HCEC 1CT (cell line): Measurements from ENCODE around the gene SERPINB7.
"Not testable (repeated sequence)": the region's sequence is repeated elsewhere in the genome, so short reads cannot be mapped to it uniquely, and the experiment has no call there.

ENCODE experiments used
- DNase-seq: peaks from one replicate; pipeline ENCODE4 v3.0.0-alpha.2; 2017

SERPINB7 gene, protein sequence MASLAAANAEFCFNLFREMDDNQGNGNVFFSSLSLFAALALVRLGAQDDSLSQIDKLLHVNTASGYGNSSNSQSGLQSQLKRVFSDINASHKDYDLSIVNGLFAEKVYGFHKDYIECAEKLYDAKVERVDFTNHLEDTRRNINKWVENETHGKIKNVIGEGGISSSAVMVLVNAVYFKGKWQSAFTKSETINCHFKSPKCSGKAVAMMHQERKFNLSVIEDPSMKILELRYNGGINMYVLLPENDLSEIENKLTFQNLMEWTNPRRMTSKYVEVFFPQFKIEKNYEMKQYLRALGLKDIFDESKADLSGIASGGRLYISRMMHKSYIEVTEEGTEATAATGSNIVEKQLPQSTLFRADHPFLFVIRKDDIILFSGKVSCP

DNA sequence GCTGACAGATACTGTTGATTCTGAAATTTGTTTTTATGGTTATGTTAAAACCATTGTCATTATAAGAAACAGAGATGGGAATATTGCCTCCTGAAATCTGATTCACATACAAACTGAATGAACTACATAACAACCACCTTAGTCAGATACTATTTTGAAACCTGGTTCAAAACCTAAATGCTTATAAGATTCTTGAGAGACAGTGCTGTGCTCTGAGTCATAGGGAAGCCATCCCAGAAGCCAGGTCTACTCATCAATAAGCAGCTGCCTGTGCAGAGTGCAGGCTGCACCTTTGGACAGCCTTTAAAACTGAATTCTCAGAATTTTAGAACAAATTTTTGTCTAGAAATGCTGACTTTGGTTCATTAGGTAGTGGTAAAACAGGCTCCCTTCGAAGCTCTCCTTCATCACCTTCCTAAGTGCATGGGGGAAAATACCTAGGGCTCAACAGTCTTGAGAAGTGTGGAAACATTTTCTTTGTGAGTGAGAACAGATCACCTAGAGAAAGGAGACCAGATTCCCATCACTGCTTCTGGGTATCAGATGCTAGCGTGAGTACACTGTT, at the start of gene SERPINB7:
Gene SERPINB7 (plus strand): TSS at position 253 of the 565 bp plus-strand sequence. CDS start 6,955 bp downstream, outside the sequence.
- peak; percentile 99 for DNase-seq

DNA sequence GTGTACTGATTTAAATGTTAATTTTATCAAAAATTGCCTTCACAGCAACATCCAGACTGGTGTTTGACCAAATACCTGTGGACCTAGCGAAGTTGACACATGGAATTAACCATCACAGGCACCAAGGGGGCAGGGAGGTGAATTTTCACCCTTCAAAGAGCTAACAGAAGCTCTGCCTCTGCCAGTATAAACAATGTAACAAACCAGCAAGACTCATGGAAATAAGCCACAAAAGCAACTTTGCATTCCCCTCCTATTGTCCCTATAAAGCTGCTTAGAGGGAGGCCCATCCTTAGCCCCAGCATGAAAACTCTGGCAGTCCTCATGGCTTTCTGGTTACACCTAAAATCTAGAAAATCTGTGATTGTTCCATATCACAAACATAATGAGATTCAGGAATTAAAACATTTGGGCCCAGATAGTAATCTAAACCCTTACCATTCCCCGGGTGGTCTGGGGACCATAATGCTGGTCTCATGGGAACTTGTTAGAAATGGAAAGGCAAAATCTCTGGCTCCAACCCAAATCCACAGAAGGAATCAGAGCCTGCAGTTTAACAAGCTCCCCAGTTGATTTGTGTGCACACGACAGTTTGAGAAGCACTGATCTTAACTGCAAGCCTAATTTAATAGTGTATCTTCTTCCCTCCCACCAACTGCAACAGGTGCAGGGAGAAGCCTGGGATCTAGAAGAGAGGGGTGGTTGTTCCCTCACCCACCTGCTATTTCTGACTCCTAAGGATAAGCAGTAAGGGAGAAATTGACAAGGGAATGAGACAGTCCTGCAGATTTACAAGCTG, 49.3 kb upstream of the SERPINB7 start:
- DNase-seq, result no peak

DNA sequence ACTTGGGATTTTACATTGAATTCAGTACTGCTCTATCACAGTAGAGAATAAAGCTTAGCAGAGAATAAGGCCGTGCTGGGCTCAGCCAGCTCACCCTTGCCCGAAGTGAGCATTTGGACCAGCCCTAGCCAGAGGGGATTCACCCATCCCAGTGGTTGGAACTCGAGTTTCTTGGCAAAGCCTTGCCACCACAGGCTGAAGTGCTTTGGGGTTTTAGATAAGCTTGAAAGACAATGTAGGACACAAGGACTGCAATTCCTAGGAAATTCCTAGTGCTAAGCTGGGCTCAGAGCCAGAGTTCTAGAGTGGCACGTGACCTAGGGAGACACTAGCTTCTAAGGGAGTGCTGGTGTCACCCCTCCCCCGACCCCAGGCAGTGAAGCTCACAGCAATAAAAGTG, 44.4 kb upstream of the SERPINB7 start:
- no peak for DNase-seq

DNA sequence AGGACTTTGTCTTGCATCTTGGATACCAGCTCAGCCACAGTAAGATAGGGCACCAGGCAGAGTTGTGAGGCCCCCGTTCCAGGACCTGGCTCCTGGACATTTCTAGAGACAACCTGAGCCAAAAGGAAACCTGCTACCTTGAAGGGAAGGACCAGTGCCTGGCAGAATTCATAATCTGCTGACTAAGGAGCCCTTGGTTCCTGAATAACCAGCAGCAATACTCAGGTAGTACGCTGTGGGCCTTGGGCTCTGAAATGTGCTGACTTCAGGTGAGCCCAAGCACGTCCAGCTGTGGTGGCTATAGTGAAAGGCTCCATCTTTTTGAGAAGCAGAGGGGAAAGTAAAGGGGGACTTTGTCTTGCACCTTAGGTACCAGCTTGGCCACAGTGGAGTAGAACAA, 44.0 kb upstream of the SERPINB7 start:
- DNase-seq, result no peak

DNA sequence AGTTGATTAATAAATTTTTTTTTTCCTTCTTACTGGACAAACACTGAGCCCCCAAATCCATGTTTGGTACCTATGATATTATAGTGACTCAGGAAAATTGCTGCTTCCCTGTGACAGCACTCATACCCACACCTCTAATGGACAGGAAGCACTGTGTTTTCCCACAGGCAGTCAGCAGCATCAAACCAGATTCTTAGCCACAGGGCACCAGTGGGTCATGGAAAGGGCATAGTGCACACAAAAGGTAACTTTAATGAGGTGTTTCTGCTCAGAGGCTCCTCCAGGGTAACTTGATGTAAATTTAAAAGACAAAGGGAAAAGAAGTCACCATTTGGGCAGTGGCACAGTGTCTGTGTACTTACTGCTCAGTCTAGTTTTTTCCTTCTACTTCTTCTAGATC, 38.3 kb upstream of the SERPINB7 start:
- no peak for DNase-seq

DNA sequence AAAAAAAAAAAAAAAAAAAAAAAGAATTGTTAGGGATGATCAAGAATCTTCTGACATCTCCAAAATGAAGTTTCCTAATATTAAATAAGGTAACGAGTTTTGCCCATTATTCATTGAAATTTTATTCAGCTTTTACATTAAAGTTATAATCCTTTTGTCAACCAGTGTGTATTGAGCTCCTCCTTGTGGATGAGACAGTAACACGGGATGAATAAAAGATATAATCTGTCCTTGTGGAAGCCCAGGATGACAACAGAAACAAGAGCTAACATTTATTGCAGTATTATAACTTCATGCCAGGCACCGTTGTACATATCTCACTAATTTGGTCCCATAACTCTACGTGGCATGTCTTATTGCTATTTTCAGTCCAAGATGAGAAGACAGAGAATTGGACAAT, 33.4 kb upstream of the SERPINB7 start:
- peak; percentile 64 for DNase-seq

DNA sequence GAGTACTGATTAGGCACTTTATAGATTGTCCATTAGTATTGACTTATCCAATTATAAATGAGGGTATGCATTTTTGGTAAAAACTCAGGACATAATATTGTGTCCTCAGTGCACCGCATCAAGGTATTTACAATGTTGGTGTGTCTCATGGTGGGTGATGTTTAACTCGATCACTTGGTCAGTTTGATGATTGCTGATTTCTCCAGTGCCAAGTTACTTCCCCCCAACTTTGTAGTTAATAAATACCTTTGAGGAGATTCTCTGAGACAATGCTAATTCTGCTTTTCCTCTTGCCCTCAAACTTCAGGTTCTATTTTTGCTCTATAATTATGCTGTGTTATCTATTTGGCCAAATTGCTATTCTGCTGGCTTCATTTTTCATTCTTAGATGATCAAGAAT, 28.2 kb upstream of the SERPINB7 start:
- DNase-seq, result no peak

DNA sequence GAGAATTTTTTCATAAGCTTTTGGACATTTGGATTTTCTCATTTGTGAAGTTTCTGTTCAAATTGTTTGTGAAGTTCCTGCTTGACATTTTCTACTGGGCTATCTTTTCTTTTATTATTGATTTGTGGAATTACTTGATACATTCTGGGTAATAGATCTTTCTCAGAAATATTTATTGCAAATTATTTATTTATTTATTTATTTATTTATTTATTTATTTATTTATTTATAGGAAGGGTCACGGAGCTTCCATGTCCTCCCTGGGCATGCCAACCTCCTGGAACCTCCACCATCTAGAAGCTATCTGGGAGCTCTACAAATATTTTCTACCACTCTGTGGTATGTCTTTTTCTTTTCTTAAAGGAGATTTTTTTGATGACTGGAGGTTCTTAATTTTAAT, 25.7 kb upstream of the SERPINB7 start:
- no peak for DNase-seq

DNA sequence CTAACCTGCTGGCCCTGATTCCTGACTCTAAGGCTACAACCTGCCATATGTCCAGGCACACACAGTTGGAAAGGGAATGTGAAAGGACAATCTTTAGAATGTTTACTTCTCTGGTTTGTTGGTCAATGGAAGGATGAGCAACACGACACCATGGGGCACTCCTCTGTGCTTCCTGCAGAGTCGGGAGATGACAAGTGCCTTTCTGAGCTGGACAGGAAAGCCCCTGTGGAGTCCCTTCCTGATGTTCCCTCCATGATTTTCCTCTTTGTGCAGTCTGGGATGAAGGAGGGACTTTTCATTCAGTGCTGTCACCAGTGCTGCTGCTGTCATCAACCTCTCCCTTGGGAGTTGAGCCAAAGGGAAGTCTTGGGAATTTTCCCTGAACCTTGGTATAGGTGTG, 22.6 kb upstream of the SERPINB7 start:
- DNase-seq, result no peak

DNA sequence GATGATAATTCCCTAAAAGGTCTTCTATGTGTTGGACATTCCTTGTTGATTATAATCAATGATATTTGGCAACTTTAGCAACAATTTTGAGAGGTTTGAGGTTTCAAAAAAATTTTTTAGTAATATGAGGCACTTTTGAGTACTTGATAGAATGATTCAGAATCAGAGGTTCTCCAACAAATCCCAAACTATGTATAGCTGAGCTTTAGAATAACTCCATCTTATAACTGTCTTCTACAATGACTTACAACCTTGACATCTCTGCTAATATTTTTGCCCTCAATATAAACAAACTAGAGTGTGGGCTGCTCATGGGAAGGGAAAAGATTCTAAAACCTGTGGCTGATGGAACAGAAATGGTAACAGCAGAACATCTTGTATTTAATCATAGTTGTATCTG, 21.5 kb upstream of the SERPINB7 start:
- DNase-seq, result peak; percentile 39

DNA sequence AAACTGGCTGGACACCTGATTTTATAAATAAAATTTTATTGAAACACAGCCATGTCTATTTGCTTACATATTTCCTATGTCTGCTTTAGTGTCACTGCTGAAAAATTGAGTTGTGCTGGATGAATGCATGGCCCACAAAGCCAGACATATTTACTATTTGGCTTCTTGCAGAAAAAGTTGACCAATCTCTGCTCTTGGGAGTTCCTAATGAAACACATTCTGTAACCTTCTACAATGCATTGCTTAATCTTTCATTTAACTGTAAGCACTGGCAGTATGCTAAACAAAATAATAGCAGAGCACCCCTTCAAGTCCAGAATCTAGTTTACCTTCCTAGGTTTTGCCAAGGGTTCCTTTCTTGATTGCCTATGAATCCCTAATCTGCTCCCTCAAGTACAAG, 17.7 kb upstream of the SERPINB7 start:
- no peak for DNase-seq

DNA sequence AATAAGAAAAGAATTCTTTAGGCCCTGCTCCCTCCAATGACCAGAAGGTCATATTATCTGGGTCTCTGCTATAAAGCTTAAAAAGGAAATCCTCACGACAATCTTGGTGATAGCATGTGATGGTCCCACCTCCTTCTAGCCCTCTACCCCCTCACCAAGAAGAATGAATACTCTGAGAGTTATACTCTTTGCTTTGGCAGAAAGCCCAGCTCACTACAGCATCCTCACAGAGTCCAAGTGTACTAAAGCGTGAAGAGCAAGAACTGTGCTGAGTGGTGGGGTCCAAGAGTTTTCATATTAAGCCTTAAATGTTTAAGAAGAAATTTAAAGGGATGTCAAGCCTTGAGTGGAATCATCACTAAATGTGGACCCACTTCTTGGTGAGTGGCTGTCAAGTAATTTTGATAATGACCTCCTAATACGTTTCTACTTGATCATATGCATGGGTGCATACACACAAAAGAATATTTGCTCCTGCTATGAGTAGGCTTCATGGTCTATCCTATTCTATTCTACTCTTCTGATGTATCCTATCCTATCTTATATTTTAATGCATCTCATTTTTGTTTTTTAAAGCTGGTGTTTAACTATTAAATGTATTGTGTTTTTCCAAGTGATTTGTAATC, 16.5 kb upstream of the SERPINB7 start:
- no peak for DNase-seq

DNA sequence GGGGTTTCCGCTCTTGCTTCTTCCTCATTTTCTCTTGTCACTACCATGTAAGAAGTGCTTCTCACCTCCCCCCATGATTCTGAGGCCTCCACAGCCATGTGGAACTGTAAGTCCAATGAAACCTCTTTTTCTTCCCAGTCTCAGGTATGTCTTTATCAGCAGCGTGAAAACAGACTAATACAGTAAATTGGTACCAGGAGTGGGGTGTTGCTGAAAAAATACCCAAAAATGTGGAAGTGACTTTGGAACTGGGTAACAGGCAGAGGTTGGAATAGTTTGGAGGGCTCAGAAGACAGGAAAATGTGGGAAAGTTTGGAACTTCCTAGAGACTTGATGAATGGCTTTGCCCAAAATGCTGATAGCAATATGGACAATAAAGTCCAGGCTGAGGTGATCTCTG, 15.4 kb upstream of the SERPINB7 start:
- not testable (repeated sequence) for DNase-seq

DNA sequence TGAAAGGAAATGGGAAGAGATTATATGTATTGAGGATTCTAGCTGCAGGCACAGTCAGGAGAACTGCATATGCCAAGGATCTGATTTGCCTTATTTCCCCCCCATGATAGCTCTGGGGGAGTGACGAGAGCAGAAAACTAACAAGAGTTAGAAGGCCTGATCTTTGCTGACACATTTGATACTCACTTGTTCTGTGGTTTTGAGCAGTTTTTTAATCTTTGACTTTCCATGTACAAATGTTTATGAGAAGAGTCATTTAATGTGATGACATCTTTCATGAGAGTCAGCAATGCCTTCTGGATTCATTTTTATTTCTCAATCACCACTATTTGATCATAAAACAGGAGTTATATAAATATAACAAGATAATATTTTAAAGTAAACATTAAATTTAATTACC, 12.7 kb upstream of the SERPINB7 start:
- DNase-seq, result peak; percentile 95

DNA sequence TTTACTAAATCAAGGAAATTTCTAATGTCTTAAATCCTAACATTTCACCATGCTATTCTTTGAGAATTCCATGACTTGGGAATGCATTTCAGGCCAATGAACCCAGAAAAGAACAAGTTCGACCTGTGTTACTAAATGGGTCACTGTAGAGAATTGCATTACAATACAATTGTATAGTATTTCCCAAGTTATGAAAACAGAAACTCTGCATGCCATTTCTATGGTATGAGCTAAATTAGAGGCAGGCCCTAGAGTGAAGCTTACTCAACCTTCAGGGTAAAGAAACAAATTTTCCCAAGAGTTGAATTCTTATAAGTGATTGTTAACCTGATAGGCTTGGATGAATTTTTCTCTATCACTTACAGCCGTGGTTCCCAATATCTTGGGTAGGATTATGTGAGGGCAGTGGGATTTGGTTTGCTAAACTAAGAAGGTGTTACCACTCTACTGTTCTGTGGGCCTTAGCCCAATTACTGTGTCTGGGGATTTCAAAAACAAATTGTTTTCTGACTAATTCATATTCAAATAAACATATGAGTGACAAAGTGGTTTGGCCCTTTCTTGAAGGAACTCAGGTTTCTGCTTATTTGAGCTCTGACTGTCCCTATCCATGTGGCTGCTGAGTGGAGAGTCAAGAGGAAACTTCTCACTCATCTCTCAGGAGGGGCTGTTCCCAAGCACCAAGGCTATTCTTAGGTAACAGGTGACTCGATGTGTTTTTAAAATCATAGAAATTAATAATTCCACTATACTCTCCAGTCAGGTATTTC, 11.2 kb upstream of the SERPINB7 start:
- DNase-seq, result peak; percentile 87

DNA sequence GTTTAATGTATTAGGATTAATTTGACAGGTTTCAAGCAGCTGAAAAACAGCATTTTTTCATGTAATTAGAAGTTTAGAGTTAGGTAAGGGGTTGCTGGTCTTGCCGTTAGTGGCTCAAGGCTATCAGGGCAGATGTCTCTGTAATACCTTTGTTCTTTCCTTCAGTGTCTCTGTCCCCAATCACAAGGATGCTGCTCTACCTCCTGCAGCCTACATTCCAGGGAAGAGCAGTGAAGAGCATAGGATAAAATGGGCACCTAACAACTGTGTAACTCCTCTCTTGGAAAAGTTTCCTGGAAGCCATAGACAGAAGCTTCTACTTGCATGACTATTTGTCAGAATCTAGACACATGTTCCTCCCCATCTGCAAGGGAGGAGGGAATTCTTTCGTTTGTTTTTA, 9.4 kb upstream of the SERPINB7 start:
- no peak for DNase-seq

DNA sequence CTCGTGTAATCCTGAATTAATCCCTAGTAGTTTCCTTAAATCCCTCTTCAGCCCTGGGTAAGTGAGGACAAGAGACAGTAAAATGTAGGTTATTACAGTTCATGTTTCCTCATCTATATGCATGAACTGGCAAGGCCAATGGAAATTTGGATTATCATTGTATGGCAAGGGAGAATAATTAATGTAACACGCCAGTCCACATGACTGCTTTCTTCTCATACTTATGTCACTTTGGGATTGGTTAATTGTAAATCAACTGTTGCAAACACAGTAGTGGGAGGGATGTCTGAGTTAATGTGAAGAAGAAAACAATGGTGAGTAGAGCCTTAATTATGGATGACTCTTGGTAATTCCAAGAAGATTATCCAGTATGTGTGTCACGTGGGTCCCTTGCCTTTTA, 1.7 kb upstream of the SERPINB7 start:
- DNase-seq, result no peak

DNA sequence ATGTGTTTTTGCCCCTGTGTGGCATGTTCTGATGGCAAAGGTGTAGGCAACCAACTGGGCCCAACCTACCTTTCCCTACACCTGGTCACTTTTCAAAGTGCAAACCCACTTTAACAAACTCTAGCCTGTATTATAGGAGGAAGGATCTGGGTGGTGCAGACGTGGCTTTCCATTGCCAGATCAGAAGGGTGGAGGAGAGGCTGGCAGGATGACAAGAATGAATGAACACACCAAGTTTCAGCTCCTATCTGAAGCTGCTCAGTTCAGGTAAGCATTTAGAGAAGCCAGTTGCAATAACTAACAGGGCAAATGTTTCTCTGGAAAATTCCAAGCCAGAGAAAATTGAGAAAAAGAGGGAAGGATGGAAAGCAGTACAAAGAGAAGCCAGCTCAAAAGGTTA, 707 bp upstream of the SERPINB7 start:
- DNase-seq, result no peak

DNA sequence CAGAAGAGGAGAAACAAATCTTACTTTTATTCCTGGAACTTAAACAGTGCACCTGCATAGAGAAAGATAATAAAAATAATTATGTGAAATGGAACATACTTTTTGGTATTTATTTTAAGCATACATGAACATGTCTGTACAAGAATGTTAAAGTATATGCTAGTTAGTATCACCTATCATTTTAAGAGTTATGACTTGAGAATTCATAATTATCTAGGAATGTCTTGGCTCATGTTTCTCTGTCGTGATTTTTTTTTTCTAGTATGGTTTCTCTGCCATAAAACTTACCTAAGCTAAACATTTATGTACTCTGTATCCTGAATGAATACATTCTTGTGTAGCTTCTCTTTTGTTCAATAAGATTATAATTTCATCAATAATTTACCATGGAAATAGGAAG, 4.2 kb downstream of the SERPINB7 start:
- peak; percentile 56 for DNase-seq

DNA sequence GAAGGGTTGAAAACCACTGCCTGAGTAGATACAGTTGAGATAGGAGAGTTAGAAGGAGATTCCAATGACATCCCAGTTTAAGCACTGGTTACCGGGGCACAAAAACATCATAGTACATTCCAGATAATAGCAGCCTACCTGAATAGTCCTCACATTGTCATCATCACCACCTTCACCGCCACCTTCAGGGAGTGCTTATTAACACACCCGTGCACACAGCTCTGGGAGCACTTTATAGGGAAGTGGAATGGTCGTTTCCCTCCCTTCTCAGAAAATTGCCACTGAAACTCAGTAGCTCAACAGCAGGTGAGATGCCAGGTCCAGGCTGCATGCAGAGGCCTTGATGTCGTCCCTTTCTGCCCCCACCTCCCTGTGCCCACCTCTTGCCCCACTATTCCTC, 8.2 kb downstream of the SERPINB7 start:
- no peak for DNase-seq

DNA sequence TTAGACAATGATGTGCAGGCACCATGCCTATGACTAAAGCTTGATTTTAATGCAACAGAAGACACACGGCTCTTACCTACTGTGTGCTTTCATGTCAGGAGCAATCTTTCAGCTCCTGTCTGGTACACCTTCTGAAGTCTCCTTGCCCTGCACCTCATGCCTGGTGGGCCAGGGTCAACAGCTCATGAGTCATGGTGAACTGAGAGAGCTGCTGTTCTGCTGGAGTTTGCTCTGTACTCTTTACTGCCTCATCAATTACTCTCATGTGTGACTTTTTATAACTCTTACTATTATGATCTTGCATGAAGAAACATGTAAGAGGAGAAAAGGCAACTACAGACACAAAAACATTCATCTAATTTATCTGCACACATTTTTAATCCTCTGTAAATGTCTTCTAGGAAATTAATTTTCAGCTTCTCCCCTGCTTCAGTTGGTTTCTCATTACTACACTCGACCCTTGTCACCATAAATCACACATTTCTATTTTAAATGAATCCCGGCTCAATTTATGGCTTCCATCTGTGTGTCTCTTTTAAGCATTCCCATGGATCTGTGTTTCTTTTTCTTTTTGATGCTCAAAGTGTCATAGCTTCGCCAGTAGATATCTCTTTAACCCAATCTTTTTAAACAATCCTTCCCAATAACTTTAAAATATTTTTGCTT, 9.7 kb downstream of the SERPINB7 start:
- DNase-seq, result no peak

DNA sequence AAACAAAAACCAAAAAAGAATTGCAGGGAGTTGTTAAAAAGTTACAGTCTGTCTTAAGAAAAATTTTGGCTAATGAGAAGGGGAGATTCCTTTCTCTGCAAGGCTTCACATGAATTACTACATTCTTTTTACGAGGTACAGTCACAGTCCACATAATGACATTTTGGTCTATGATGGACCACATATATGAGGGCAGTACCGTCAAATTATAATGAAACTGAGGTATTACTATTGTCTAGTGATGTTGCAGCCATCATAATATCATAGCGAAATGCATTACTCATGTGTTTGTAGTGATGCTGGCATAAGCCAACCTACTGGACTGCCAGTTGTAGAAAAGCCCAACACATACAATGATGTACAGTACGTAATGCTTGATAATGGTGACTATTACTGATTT, 12.5 kb downstream of the SERPINB7 start:
- no peak for DNase-seq
